DND-41 (cell line): ENCODE results near the gene ZSCAN5C.

Experiments
- EZH2 ChIP-seq: IDR thresholded peaks from 3 replicates; pipeline ENCODE4 v1.6.1; 2012; ENCODE audit warnings: borderline replicate concordance, low read depth, mild to moderate bottlenecking, moderate library complexity, low read length, inconsistent platforms; ENCODE audit not compliant: severe bottlenecking
- TF ChIP-seq, protein P1 (sequence below): IDR thresholded peaks from 2 replicates; pipeline ENCODE4 v1.5.1; 2012; ENCODE audit warnings: borderline replicate concordance, low read length, moderate library complexity, mild to moderate bottlenecking; ENCODE audit not compliant: poor library complexity, severe bottlenecking; ENCODE audit errors: extremely low read depth

DNA sequence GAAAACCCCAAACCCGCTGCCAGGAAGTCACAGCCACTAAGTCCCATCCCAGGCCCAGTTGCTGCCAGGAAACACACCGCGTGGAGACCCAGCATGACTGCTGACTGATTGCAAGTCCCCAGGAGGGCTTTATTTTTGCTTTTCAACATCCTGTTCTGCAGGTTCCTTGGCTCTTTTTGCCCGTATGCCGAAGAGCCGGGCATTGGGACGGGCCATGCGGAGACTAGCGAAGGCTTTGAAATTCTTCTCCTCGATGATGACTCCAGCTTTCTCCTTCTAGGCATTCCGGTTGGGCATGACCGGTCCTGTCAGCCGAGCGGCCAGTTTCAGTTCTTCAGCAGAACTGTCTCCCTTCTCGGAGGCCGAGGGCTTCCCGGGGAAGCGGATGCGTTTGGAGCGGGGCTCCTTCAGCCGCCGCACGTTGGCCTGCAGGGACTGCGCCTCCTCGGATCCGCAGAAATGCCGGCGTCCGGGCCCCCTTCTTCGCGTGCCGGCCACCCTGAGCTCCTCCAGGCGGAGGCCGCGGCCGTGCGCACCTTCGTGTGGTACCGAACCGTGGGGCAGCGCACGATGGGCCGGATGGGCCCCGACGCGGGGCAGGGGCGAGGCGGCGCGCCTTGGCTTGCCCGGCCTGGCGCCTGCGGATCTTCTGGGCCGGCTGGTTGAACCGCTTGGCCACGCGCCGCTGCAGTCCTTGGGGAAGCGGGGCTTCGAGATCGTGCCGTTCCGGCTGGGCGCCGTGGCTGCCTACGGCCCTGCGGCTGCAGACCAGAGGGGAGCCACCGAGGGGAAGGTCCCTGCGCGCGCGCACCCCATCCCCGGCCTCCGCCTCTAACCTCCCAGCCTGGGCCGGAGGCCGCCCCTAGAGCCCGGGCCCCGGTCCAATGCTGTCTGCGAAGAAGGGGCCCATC lies 15.2 kb downstream of the ZSCAN5C start:
- TF ChIP-seq, protein P1, sequence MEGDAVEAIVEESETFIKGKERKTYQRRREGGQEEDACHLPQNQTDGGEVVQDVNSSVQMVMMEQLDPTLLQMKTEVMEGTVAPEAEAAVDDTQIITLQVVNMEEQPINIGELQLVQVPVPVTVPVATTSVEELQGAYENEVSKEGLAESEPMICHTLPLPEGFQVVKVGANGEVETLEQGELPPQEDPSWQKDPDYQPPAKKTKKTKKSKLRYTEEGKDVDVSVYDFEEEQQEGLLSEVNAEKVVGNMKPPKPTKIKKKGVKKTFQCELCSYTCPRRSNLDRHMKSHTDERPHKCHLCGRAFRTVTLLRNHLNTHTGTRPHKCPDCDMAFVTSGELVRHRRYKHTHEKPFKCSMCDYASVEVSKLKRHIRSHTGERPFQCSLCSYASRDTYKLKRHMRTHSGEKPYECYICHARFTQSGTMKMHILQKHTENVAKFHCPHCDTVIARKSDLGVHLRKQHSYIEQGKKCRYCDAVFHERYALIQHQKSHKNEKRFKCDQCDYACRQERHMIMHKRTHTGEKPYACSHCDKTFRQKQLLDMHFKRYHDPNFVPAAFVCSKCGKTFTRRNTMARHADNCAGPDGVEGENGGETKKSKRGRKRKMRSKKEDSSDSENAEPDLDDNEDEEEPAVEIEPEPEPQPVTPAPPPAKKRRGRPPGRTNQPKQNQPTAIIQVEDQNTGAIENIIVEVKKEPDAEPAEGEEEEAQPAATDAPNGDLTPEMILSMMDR, result no peak
- TF ChIP-seq EZH2, result no peak
